Activated T-cell treated with anti-CD3 and anti-CD28 coated beads, Interleukin-2, amount 50 U/mL, for 4 hours (primary cell): ENCODE results near the gene SLC35G4. TPM values are rescaled to one million over a fixed set of nuclear protein-coding genes. Genes with fewer than 3 reads are reported as not detected.
"Not testable (repeated sequence)": the region's sequence is repeated elsewhere in the genome, so short reads cannot be mapped to it uniquely, and the experiment has no call there.

ENCODE experiments used
- ATAC-seq, 2 donors: fragments of 200-7000 bp; cut with Tn5 transposase; one replicate each; pipeline ENCODE4 v1.10.0; 2021
- DNase-seq: peaks from one replicate; pipeline ENCODE4 v3.0.0-alpha.2; 2020
- H3K27me3 Mint-ChIP-seq: one replicate; pipeline ENCODE4 v1.8.0; 2021; ENCODE audit warnings: low read depth, mixed read lengths
- H3K36me3 Mint-ChIP-seq: one replicate; pipeline ENCODE4 v1.8.0; 2022; ENCODE audit warnings: mixed read lengths; ENCODE audit not compliant: insufficient read depth
- H3K4me1 Mint-ChIP-seq: one replicate; pipeline ENCODE4 v1.8.0; 2021; ENCODE audit warnings: low read depth, mixed read lengths
- H3K4me3 Mint-ChIP-seq: one replicate; pipeline ENCODE4 v1.8.0; 2021; ENCODE audit warnings: mild to moderate bottlenecking, moderate library complexity, mixed read lengths
- H3K9me3 Mint-ChIP-seq: one replicate; pipeline ENCODE4 v1.8.0; 2021; ENCODE audit warnings: mixed read lengths
- total RNA-seq, 3 donors: library from RNA; stranded (reverse); gene quantifications; one replicate each; pipeline ENCODE4 v1.2.1, GENCODE V29; 2021

Gene SLC35G4
- total RNA-seq, 3 donors from 2014 or later: not detected

DNA sequence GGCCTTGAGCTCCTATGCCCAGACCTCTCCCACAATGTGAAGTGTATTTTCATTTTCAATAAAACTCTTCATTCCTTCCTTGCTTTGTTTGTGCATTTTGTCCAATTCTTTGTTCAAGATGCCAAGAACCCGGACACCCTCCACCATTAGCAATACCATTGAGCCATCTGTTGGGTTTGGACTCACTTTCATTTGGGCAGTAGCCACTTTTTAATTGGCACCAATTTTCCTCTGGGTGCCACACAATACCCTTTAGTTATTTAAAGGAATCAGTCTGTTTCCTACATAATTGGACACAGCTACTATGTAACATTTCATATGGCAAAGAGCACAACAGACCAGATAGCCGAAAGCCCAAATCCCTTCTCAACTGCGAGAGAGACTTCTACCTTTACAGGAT is 22.5 kb upstream of the SLC35G4 start:
- H3K27me3 Mint-ChIP-seq: peaks cover 1% of the 10 kb centered on the region
- no peaks in the 10 kb centered on the region for H3K9me3 Mint-ChIP-seq
- H3K4me1 Mint-ChIP-seq: peaks cover 22% of the 10 kb centered on the region
- no peak for ATAC-seq
- H3K4me3 Mint-ChIP-seq: no peak overlapping the region
- H3K36me3 Mint-ChIP-seq: no peaks in the 10 kb centered on the region
- DNase-seq: no peak

DNA sequence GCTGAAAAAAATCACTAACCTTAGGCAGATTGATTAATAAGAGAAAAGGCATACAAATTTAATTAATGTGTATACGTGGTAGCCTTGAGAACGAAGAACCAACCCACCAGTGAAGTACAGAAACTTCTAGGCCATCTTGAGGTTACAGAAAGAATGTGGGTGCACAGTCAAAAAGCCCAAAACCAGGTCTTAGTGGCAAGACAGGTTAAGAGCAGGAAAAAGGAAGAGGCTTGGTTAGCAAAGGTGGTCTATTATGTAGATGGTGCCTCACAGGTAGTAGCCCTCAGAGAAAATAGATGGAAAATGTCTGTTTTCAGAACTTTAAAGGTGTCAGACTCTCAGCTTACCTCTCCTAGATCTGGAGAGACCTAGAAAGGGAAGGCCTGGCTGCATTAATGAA is 22.0 kb upstream of the SLC35G4 start:
- H3K4me1 Mint-ChIP-seq: peaks cover 22% of the 10 kb centered on the region
- ATAC-seq (peak in 1 of 2 donors; percentile 41), DNase-seq (no peak)
- no peaks in the 10 kb centered on the region for H3K9me3 Mint-ChIP-seq
- H3K27me3 Mint-ChIP-seq: peaks cover 2% of the 10 kb centered on the region
- no peaks in the 10 kb centered on the region for H3K36me3 Mint-ChIP-seq
- no peak overlapping the region for H3K4me3 Mint-ChIP-seq

GRCh38 chr18:11587846-11588245 is 21.6 kb upstream of the SLC35G4 start:
- no peak for DNase-seq
- no peak for ATAC-seq
- H3K4me1 Mint-ChIP-seq: peaks cover 22% of the 10 kb centered on the region

GRCh38 chr18:11591957-11592356 is 17.4 kb upstream of the SLC35G4 start:
- peaks cover 12% of the 10 kb centered on the region for H3K4me1 Mint-ChIP-seq
- peaks cover 11% of the 10 kb centered on the region for H3K27me3 Mint-ChIP-seq
- DNase-seq (no peak), ATAC-seq (no peak)
- H3K9me3 Mint-ChIP-seq: no peaks in the 10 kb centered on the region
- H3K4me3 Mint-ChIP-seq: no peak overlapping the region
- no peaks in the 10 kb centered on the region for H3K36me3 Mint-ChIP-seq

More at GRCh38 chr18:11587846-11588245, 21.6 kb upstream of the SLC35G4 start:
- H3K4me3 Mint-ChIP-seq: no peak overlapping the region
- peaks cover 2% of the 10 kb centered on the region for H3K27me3 Mint-ChIP-seq
- H3K36me3 Mint-ChIP-seq: no peaks in the 10 kb centered on the region
- no peaks in the 10 kb centered on the region for H3K9me3 Mint-ChIP-seq

DNA sequence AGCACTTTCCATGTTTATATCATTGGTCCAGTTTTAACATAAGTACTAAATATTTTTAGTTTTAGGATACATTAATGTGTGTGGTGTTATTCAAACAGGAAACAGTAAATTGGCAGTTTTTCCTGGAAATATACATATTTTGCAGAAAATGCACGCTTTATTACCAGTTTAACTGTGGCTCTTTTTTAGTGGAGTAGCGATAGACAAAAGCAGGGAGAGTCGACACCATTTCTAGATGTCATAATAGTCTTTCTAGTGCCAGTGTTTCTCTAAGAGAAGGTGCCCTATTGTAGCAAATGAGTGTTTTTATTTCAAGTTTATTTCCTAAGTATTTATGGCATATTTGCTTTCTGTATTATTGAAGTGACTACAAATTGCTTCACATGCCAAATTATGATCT is 9.1 kb upstream of the SLC35G4 start:
- no peak for ATAC-seq
- Mint-ChIP-seq H3K4me3 (no peak overlapping the region), H3K36me3 (no peaks in the 10 kb centered on the region), H3K27me3 (peaks cover 6% of the 10 kb centered on the region), H3K4me1 (no peaks in the 10 kb centered on the region), H3K9me3 (no peaks in the 10 kb centered on the region)
- no peak for DNase-seq

- DNase-seq: no peak
- Mint-ChIP-seq H3K27me3 (peaks cover 5% of the 10 kb centered on the region), H3K36me3 (no peaks in the 10 kb centered on the region), H3K4me3 (no peak overlapping the region), H3K4me1 (no peaks in the 10 kb centered on the region), H3K9me3 (no peaks in the 10 kb centered on the region)
- no peak for ATAC-seq
Observed at GRCh38 chr18:11607906-11608305, 1.5 kb upstream of the SLC35G4 start.

GRCh38 chr18:11608618-11609017 is 778 bp upstream of the SLC35G4 start:
- not testable (repeated sequence) for H3K27me3 Mint-ChIP-seq, ATAC-seq, DNase-seq, H3K4me3 Mint-ChIP-seq, H3K36me3 Mint-ChIP-seq, H3K9me3 Mint-ChIP-seq, H3K4me1 Mint-ChIP-seq

GRCh38 chr18:11613073-11613472 is 3.7 kb downstream of the SLC35G4 start:
- H3K4me1 Mint-ChIP-seq, H3K27me3 Mint-ChIP-seq, H3K4me3 Mint-ChIP-seq, ATAC-seq, H3K9me3 Mint-ChIP-seq, H3K36me3 Mint-ChIP-seq, DNase-seq: not testable (repeated sequence)

DNA sequence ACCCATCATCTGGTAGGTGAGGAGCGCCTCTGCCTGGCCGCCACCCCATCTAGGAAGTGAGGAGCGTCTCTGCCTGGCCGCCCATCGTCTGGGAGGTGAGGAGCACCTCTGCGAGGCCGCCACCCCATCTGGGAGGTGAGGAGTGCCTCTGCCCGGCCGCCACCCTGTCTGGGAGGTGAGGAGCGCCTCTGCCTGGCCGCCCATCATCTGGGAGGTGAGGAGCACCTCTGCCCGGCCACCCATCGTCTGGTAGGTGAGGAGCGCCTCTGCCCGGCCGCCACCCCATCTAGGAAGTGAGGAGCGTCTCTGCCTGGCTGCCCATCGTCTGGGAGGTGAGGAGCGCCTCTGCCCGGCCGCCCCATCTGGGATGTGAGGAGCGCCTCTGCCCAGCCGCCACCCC is 4.2 kb downstream of the SLC35G4 start:
- not testable (repeated sequence) for H3K4me1 Mint-ChIP-seq, H3K9me3 Mint-ChIP-seq, H3K4me3 Mint-ChIP-seq, H3K36me3 Mint-ChIP-seq, H3K27me3 Mint-ChIP-seq, ATAC-seq, DNase-seq

DNA sequence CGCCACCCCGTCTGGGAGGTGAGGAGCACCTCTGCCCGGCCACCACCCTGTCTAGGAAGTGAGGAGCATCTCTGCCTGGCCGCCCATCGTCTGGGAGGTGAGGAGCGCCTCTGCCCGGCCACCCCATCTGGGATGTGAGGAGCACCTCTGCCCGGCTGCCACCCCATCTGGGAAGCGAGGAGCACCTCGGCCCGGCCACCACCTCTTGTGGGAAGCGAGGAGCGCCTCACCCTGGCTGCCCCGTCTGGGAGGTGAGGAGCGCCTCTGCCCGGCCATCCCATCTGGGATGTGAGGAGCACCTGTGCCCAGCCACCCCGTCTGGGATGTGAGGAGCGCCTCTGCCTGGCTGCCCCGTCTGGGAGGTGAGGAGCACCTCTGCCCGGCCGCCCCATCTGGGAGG is 4.6 kb downstream of the SLC35G4 start:
- H3K4me3 Mint-ChIP-seq, H3K4me1 Mint-ChIP-seq, H3K36me3 Mint-ChIP-seq, ATAC-seq, DNase-seq, H3K9me3 Mint-ChIP-seq, H3K27me3 Mint-ChIP-seq: not testable (repeated sequence)

DNA sequence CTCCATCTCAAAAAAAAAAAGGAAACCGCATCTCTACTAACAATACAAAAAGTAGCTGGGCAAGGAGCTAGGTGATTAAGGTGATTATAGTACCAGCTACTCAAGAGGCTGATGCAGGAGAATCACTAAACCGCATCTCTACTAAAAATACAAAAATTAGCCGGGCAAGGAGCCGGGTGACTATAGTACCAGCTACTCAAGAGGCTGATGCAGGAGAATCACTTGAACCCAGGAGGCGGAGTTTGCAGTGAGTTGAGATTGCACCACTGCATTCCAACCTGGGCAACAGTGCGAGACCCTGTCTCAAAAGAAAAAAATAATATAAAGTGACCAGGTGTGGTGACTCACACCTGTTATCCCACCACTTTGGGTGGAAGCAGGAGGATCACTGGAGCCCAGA is 5.6 kb downstream of the SLC35G4 start:
- DNase-seq, H3K4me3 Mint-ChIP-seq, H3K36me3 Mint-ChIP-seq, H3K9me3 Mint-ChIP-seq, ATAC-seq, H3K27me3 Mint-ChIP-seq, H3K4me1 Mint-ChIP-seq: not testable (repeated sequence)

DNA sequence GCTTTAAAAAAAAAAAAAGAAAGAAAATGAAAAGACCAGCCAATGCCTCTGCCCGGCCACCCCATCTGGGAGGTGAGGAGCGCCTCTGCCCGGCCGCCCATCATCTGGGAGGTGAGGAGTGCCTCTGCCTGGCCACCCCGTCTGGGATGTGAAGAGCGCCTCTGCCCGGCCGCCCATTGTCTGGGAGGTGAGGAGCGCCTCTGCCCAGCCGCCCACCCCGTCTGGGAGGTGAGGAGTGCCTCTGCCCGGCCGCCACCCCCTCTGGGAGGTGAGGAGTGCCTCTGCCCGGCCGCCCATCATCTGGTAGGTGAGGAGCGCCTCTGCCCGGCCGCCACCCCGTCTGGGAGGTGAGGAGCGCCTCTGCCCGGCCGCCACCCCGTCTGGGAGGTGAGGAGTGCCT is 37.9 kb downstream of the SLC35G4 start:
- not testable (repeated sequence) for H3K4me1 Mint-ChIP-seq, H3K4me3 Mint-ChIP-seq, DNase-seq, ATAC-seq, H3K36me3 Mint-ChIP-seq
- peaks cover 14% of the 10 kb centered on the region for H3K9me3 Mint-ChIP-seq
- H3K27me3 Mint-ChIP-seq: peaks cover 15% of the 10 kb centered on the region

GRCh38 chr18:11647804-11648203 is 38.4 kb downstream of the SLC35G4 start:
- H3K4me1 Mint-ChIP-seq, H3K36me3 Mint-ChIP-seq, ATAC-seq, H3K4me3 Mint-ChIP-seq, DNase-seq: not testable (repeated sequence)
- Mint-ChIP-seq H3K27me3 (peaks cover 18% of the 10 kb centered on the region), H3K9me3 (peaks cover 14% of the 10 kb centered on the region)

GRCh38 chr18:11649839-11650238 is 40.4 kb downstream of the SLC35G4 start:
- Mint-ChIP-seq H3K4me3 (no peak overlapping the region), H3K36me3 (no peaks in the 10 kb centered on the region), H3K4me1 (no peaks in the 10 kb centered on the region), H3K9me3 (peaks cover 14% of the 10 kb centered on the region), H3K27me3 (peaks cover 29% of the 10 kb centered on the region)
- DNase-seq: no peak
- ATAC-seq: no peak

DNA sequence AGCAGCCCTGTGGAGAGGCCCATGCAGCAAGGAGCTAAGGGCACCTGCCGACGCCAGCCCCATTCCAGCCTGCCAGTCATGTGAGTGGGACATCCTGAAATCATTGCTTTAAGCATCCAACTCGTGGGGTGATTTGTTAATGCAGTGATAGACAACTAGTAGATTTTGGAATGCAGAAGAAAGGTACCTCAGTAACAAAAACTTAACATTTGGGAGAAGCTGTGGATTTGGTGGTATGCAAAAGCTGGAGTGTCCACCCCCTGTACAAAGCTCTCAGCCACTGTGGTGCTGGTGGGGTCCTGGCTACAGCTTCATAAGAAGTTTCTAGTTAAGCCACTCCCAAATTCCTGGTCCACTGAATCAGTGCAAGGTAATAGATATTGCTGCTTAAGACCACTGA is 42.5 kb downstream of the SLC35G4 start:
- H3K36me3 Mint-ChIP-seq: no peaks in the 10 kb centered on the region
- no peak for ATAC-seq
- H3K4me3 Mint-ChIP-seq: no peak overlapping the region
- no peak for DNase-seq
- peaks cover 39% of the 10 kb centered on the region for H3K27me3 Mint-ChIP-seq
- H3K9me3 Mint-ChIP-seq: peaks cover 14% of the 10 kb centered on the region
- H3K4me1 Mint-ChIP-seq: peaks cover 4% of the 10 kb centered on the region

DNA sequence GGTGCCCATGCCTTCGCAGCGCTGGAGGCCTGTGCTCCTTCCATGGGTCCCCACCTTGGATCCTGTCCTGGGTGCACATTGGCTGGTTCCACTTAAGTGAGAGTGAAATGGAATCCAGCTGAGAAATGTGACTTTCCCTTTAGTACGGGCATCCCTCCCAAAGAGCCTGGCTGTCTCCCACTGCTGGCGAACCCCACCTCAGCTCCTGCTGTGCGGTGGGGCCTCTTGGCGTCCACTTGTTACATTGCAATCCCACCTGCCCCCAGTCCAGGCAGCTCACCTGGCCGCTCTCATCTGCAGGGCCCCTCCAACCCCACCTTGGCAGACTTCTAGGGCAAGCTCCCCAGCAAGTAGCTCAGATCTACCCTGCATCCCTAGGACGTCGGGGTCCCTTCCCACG is 44.1 kb downstream of the SLC35G4 start:
- Mint-ChIP-seq H3K4me1 (peaks cover 4% of the 10 kb centered on the region), H3K36me3 (no peaks in the 10 kb centered on the region), H3K9me3 (peaks cover 11% of the 10 kb centered on the region), H3K27me3 (peaks cover 50% of the 10 kb centered on the region), H3K4me3 (no peak overlapping the region)
- DNase-seq: no peak
- ATAC-seq: no peak
